ENCODE data around the gene LRRC75A.

The LRRC75A gene

DNA sequence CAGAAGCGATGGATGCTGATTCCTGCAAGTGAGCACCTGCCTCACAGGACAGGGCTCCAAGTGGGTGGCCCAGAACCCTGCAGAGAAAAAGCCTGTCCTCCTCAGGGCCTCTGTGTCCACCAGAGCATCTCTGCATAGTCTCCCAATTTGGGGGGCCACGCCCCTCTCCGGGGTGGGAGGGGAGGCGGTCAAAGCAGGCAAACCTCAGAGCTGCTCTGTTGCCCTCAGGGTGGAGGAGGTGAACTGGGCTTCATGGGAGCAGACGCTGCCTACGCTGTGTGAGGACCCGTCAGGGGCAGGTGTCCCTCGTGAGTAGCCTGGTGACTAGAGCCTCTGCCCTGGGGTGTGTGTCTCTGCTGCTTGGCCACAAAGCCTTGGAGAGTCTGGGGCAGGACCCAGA, 57.3 kb downstream of the LRRC75A start:
- ATAC-seq (ENCODE audit: insufficient read depth, low read depth) (no peak), DNase-seq (no peak)
- H2AFZ ChIP-seq (ENCODE audit: low read depth, low read length) = no peak overlapping the region
- no peak overlapping the region for H3K4me3 ChIP-seq (ENCODE audit: low read depth in 1 of 2, low read length in 2 of 2)
- H3K9ac ChIP-seq (ENCODE audit: low read depth, low read length) = no peak overlapping the region
- H3K27ac ChIP-seq (ENCODE audit: low read length) = no peak overlapping the region
- 0 out of 2 replicates have a peak, but pooled peaks cover 2% of the 10 kb centered on the region for H4K20me1 ChIP-seq (ENCODE audit: insufficient read depth, low read length)
- H3K4me2 ChIP-seq (ENCODE audit: insufficient read depth, low read length) = no peak overlapping the region
- TF ChIP-seq, protein P1, sequence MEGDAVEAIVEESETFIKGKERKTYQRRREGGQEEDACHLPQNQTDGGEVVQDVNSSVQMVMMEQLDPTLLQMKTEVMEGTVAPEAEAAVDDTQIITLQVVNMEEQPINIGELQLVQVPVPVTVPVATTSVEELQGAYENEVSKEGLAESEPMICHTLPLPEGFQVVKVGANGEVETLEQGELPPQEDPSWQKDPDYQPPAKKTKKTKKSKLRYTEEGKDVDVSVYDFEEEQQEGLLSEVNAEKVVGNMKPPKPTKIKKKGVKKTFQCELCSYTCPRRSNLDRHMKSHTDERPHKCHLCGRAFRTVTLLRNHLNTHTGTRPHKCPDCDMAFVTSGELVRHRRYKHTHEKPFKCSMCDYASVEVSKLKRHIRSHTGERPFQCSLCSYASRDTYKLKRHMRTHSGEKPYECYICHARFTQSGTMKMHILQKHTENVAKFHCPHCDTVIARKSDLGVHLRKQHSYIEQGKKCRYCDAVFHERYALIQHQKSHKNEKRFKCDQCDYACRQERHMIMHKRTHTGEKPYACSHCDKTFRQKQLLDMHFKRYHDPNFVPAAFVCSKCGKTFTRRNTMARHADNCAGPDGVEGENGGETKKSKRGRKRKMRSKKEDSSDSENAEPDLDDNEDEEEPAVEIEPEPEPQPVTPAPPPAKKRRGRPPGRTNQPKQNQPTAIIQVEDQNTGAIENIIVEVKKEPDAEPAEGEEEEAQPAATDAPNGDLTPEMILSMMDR (IDR thresholded peaks at IDR 0.05; ENCODE audit: borderline replicate concordance, extremely low read depth, low read length, poor library complexity, severe bottlenecking) = no peak
- no peak for TF ChIP-seq EZH2 (IDR thresholded peaks at IDR 0.05; ENCODE audit: borderline replicate concordance, low read depth, low read length, severe bottlenecking)
- H3K9me3 ChIP-seq (ENCODE audit: insufficient read depth, low read length, severe bottlenecking) = no peaks in the 10 kb centered on the region
- H3K36me3 ChIP-seq (ENCODE audit: insufficient read depth, low read length) = peaks cover 14% of the 10 kb centered on the region
- peaks cover 9% of the 10 kb centered on the region for H3K79me2 ChIP-seq (ENCODE audit: insufficient read depth, low read length)
- H3K27me3 ChIP-seq (ENCODE audit: insufficient read depth, low read length, poor library complexity) = no peaks in the 10 kb centered on the region
- peaks cover 8% of the 10 kb centered on the region for H3K4me1 ChIP-seq (ENCODE audit: insufficient read depth, low read length)

DNA sequence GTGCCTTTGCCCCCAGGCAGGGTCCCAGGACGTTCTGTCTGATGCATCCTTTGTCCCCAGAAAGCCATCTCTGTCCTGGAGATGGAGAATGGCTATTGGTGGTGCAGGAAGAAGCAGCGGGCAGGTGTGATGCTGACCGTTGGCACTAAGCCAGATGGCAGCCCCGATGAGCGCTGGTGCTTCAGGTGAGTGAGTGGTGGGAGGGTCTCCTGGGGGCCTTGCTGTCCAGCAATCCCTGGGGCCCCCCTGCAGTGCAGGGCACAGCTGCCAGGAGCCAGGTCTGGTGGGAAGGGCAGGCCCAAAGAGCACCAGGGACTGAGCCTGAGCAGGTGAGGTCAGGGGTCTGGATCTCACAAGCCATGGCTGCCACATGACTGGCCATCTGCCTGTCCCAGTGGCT, 58.5 kb downstream of the LRRC75A start:
- Histone ChIP-seq H3K4me2 (ENCODE audit: insufficient read depth, low read length) (no peak overlapping the region), H3K9ac (ENCODE audit: low read depth, low read length) (no peak overlapping the region), H3K27ac (ENCODE audit: low read length) (no peak overlapping the region), H4K20me1 (ENCODE audit: insufficient read depth, low read length) (no peaks in the 10 kb centered on the region), H3K79me2 (ENCODE audit: insufficient read depth, low read length) (no peaks in the 10 kb centered on the region), H3K4me1 (ENCODE audit: insufficient read depth, low read length) (peaks cover 8% of the 10 kb centered on the region), H3K36me3 (ENCODE audit: insufficient read depth, low read length) (peaks cover 13% of the 10 kb centered on the region), H3K4me3 (ENCODE audit: low read depth in 1 of 2, low read length in 2 of 2) (no peak overlapping the region), H3K9me3 (ENCODE audit: insufficient read depth, low read length, severe bottlenecking) (no peaks in the 10 kb centered on the region), H2AFZ (ENCODE audit: low read depth, low read length) (no peak overlapping the region), H3K27me3 (ENCODE audit: insufficient read depth, low read length, poor library complexity) (no peaks in the 10 kb centered on the region)
- ATAC-seq (ENCODE audit: insufficient read depth, low read depth) (no peak), DNase-seq (no peak)
- TF ChIP-seq, protein P1 (IDR thresholded peaks at IDR 0.05; ENCODE audit: borderline replicate concordance, extremely low read depth, low read length, poor library complexity, severe bottlenecking) = no peak
- TF ChIP-seq EZH2 (IDR thresholded peaks at IDR 0.05; ENCODE audit: borderline replicate concordance, low read depth, low read length, severe bottlenecking) = no peak

DNA sequence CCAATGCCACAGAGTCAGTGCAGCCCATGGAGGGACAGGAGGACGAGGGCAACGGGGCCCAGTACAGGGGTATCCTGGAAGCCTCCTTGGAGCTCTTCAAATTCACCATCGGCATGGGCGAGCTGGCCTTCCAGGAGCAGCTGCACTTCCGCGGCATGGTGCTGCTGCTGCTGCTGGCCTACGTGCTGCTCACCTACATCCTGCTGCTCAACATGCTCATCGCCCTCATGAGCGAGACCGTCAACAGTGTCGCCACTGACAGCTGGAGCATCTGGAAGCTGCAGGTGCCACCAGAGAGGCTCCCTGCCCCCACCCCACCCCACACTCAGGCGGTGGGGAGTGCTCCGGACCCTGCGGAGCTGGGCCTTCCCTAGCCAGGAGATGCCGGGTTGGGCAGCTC, 60.0 kb downstream of the LRRC75A start:
- H3K79me2 ChIP-seq (ENCODE audit: insufficient read depth, low read length) = no peaks in the 10 kb centered on the region
- H4K20me1 ChIP-seq (ENCODE audit: insufficient read depth, low read length) = no peaks in the 10 kb centered on the region
- DNase-seq (no peak), ATAC-seq (ENCODE audit: insufficient read depth, low read depth) (no peak)
- H3K4me2 ChIP-seq (ENCODE audit: insufficient read depth, low read length) = no peak overlapping the region
- H3K4me3 ChIP-seq (ENCODE audit: low read depth in 1 of 2, low read length in 2 of 2) = no peak overlapping the region
- H3K4me1 ChIP-seq (ENCODE audit: insufficient read depth, low read length) = no peaks in the 10 kb centered on the region
- no peaks in the 10 kb centered on the region for H3K27me3 ChIP-seq (ENCODE audit: insufficient read depth, low read length, poor library complexity)
- no peak overlapping the region for H3K9ac ChIP-seq (ENCODE audit: low read depth, low read length)
- TF ChIP-seq, protein P1 (IDR thresholded peaks at IDR 0.05; ENCODE audit: borderline replicate concordance, extremely low read depth, low read length, poor library complexity, severe bottlenecking) = no peak
- TF ChIP-seq EZH2 (IDR thresholded peaks at IDR 0.05; ENCODE audit: borderline replicate concordance, low read depth, low read length, severe bottlenecking) = no peak
- no peaks in the 10 kb centered on the region for H3K9me3 ChIP-seq (ENCODE audit: insufficient read depth, low read length, severe bottlenecking)
- H3K36me3 ChIP-seq (ENCODE audit: insufficient read depth, low read length) = peaks cover 28% of the 10 kb centered on the region
- H2AFZ ChIP-seq (ENCODE audit: low read depth, low read length) = no peak overlapping the region
- H3K27ac ChIP-seq (ENCODE audit: low read length) = no peak overlapping the region

DNA sequence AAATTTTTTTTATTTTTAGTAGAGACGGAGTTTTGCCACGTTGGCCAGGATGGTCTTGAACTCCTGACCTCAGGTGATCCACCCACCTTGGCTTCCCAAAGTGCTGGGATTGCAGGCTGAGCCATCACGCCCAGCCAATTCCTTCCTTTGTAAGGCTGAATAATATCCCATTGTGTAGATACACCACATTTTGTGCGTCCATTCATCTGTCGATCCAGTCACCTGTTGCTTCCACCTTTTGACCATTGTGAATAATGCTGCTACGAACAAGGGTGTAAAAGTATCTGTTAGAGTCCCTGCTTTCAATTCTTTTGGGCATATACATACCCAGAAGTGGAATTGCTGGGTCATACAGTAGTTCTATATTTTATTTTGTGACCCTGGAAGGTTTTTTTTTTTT, 61.3 kb downstream of the LRRC75A start:
- Histone ChIP-seq H3K9ac (ENCODE audit: low read depth, low read length) (no peak overlapping the region), H3K27ac (ENCODE audit: low read length) (no peak overlapping the region), H3K4me2 (ENCODE audit: insufficient read depth, low read length) (no peak overlapping the region), H3K9me3 (ENCODE audit: insufficient read depth, low read length, severe bottlenecking) (no peaks in the 10 kb centered on the region), H3K27me3 (ENCODE audit: insufficient read depth, low read length, poor library complexity) (no peaks in the 10 kb centered on the region), H3K36me3 (ENCODE audit: insufficient read depth, low read length) (peaks cover 42% of the 10 kb centered on the region), H3K4me3 (ENCODE audit: low read depth in 1 of 2, low read length in 2 of 2) (no peak overlapping the region), H3K4me1 (ENCODE audit: insufficient read depth, low read length) (no peaks in the 10 kb centered on the region), H4K20me1 (ENCODE audit: insufficient read depth, low read length) (peaks cover 2% of the 10 kb centered on the region; the same call in 1 of the 2 replicates), H3K79me2 (ENCODE audit: insufficient read depth, low read length) (no peaks in the 10 kb centered on the region), H2AFZ (ENCODE audit: low read depth, low read length) (no peak overlapping the region)
- DNase-seq (no peak), ATAC-seq (ENCODE audit: insufficient read depth, low read depth) (no peak)
- TF ChIP-seq EZH2 (IDR thresholded peaks at IDR 0.05; ENCODE audit: borderline replicate concordance, low read depth, low read length, severe bottlenecking) = no peak
- TF ChIP-seq, protein P1 (IDR thresholded peaks at IDR 0.05; ENCODE audit: borderline replicate concordance, extremely low read depth, low read length, poor library complexity, severe bottlenecking) = no peak
